HCT116 (cell line): ENCODE measurements around the gene SEC11A. TPM values are rescaled to one million over a fixed set of nuclear protein-coding genes. Genes with fewer than 3 reads are reported as not detected.

ENCODE experiments used
- ATAC-seq: fragments of 200-7000 bp; cut with Tn5 transposase; 2 replicates; pipeline ENCODE4 v1.9.1; 2020; ENCODE audit warnings: mild to moderate bottlenecking, moderate library complexity
- BruUV-seq: library from RNA; stranded (reverse); fragments of 400-500 nt; replicated peaks from 2 replicates; lab custom pipeline; 2021; lab: Mats Ljungman, UMichigan
- CTCF ChIA-PET: fragments of 300-600 bp; sonication (Branson Sonifier 250); formaldehyde crosslinking; loops from one replicate; lab custom pipeline; 2021; ENCODE audit warnings: antibody characterized with exemption; lab: Charles Lee
- POLR2A ChIA-PET: fragments of 300-600, 350-600 bp; sonication (Branson Sonifier 250); formaldehyde crosslinking; loops from one replicate; lab custom pipeline; 2021; ENCODE audit warnings: antibody characterized with exemption; lab: Charles Lee
- RAD21 ChIA-PET, 2 experiments: fragments of 300-600 bp; sonication (Branson Sonifier 250); formaldehyde crosslinking; loops; one replicate each; lab custom pipeline; 2023; ENCODE audit warnings: low total read pairs in 2 of 2; ENCODE audit not compliant: uncharacterized antibody in 2 of 2, unreplicated experiment in 2 of 2, low non-redundant PET in 1 of 2; lab: Charles Lee
- DNase-seq: peaks from one replicate; pipeline ENCODE4 v3.0.0-alpha.2; 2010; ENCODE audit warnings: low read depth, low spot score
- H2AFZ ChIP-seq: fragments of 200-600 bp; shearing (Covaris generic), sonication (generic); 2 replicates; pipeline ENCODE4 v1.6.1; 2017; ENCODE audit warnings: low read depth, mixed run types, mixed read lengths, antibody characterized with exemption, low read length; ENCODE audit not compliant: poor library complexity, severe bottlenecking
- H3K27ac ChIP-seq: 2 replicates; pipeline ENCODE4 v1.5.1; 2012; ENCODE audit warnings: low read depth, low read length
- H3K27me3 ChIP-seq: fragments of 200-600 bp; sonication (generic); 2 replicates; pipeline ENCODE4 v1.6.1; 2016; ENCODE audit warnings: mixed run types, low read length, mixed read lengths; ENCODE audit not compliant: insufficient read depth
- H3K36me3 ChIP-seq, 2 experiments: fragments of 200-500 bp in 1 of 2; fragments of 200-600 bp in 1 of 2; sonication (Bioruptor generic) in 1 of 2; sonication (generic) in 1 of 2; 2 replicates each; pipeline versions ENCODE4 v1.5.1 to v1.6.1; 2014 to 2016; ENCODE audit warnings: low read length in 2 of 2, inconsistent platforms in 1 of 2, mixed read lengths in 1 of 2, mixed run types in 1 of 2; ENCODE audit not compliant: insufficient read depth in 2 of 2, control insufficient read depth in 1 of 2
- H3K4me1 ChIP-seq, 2 experiments: fragments of 200-600 bp in 1 of 2; sonication (generic) in 1 of 2; 2 replicates each; pipeline versions ENCODE4 v1.5.1 to v1.6.1; 2012 to 2017; ENCODE audit warnings: low read length in 2 of 2, inconsistent platforms in 1 of 2, mild to moderate bottlenecking in 1 of 2, mixed read lengths in 1 of 2, mixed run types in 1 of 2, moderate library complexity in 1 of 2; ENCODE audit not compliant: insufficient read depth in 2 of 2, control insufficient read depth in 1 of 2
- H3K4me2 ChIP-seq: fragments of 200-600 bp; sonication (generic); 2 replicates; pipeline ENCODE4 v1.6.1; 2017; ENCODE audit warnings: mixed run types, low read length, mixed read lengths
- H3K4me3 ChIP-seq, 2 experiments: fragments of 200-600 bp in 1 of 2; sonication (generic) in 1 of 2; replicated peaks in 1 of 2; 2 replicates each; pipeline ENCODE4 v1.5.1; 2011 to 2016; ENCODE audit warnings: low read length in 2 of 2, control low read depth in 1 of 2, low read depth in 1 of 2, mild to moderate bottlenecking in 1 of 2, mixed read lengths in 1 of 2, mixed run types in 1 of 2
- H3K79me2 ChIP-seq: fragments of 200-600 bp; sonication (generic); 2 replicates; pipeline ENCODE4 v1.6.1; 2017; ENCODE audit warnings: mild to moderate bottlenecking, mixed run types, low read length, moderate library complexity, mixed read lengths; ENCODE audit not compliant: insufficient read depth
- H3K9ac ChIP-seq: fragments of 200-600 bp; sonication (generic); 2 replicates; pipeline ENCODE4 v1.6.1; 2016; ENCODE audit warnings: low read length, mixed read lengths
- H3K9me2 ChIP-seq: fragments of 200-600 bp; sonication (generic), shearing (Covaris generic); 2 replicates; pipeline ENCODE4 v1.6.1; 2017; ENCODE audit warnings: mixed run types, mild to moderate bottlenecking, moderate library complexity; ENCODE audit not compliant: insufficient read depth
- H3K9me3 ChIP-seq, 2 experiments: fragments of 200-500 bp in 1 of 2; fragments of 200-600 bp in 1 of 2; sonication (Bioruptor generic) in 1 of 2; sonication (generic) in 1 of 2; 2 replicates each; pipeline ENCODE4 v1.6.1; 2014 to 2017; ENCODE audit warnings: low read length in 2 of 2, mixed read lengths in 2 of 2, inconsistent platforms in 1 of 2, low read depth in 1 of 2, mild to moderate bottlenecking in 1 of 2, mixed run types in 1 of 2, moderate library complexity in 1 of 2; ENCODE audit not compliant: control insufficient read depth in 1 of 2, insufficient read depth in 1 of 2
- H4K20me1 ChIP-seq: fragments of 200-600 bp; sonication (generic), shearing (Covaris generic); 2 replicates; pipeline ENCODE4 v1.6.1; 2017; ENCODE audit warnings: mixed run types, mild to moderate bottlenecking, moderate library complexity; ENCODE audit not compliant: insufficient read depth
- CBX3 ChIP-seq: IDR thresholded peaks from 2 replicates; pipeline ENCODE4 v1.6.1; 2012; ENCODE audit warnings: low read depth
- CEBPB ChIP-seq: IDR thresholded peaks from 2 replicates; pipeline ENCODE4 v1.6.1; 2012; ENCODE audit warnings: low read depth
- CTCF ChIP-seq, 3 experiments: fragments of 200-600 bp in 1 of 3; sonication (generic) in 1 of 3; IDR thresholded peaks in 2 of 3; conservative IDR thresholded peaks in 1 of 3; 2 replicates each; pipeline ENCODE4 v1.5.1; 2012 to 2017; ENCODE audit warnings: low read depth in 2 of 3, low read length in 2 of 3, antibody characterized with exemption in 1 of 3, borderline replicate concordance in 1 of 3, control low read depth in 1 of 3, mild to moderate bottlenecking in 1 of 3, mixed read lengths in 1 of 3, mixed run types in 1 of 3, moderate library complexity in 1 of 3; ENCODE audit not compliant: insufficient read depth in 1 of 3
- EGR1 ChIP-seq: IDR thresholded peaks from 2 replicates; pipeline ENCODE4 v1.6.1; 2012; ENCODE audit warnings: low read depth
- EZH2phosphoT487 ChIP-seq: fragments of 200-600 bp; IDR thresholded peaks from 2 replicates; pipeline ENCODE4 v1.6.1; 2018; ENCODE audit warnings: antibody characterized with exemption, borderline replicate concordance
- FOSL1 ChIP-seq: IDR thresholded peaks from 2 replicates; pipeline ENCODE4 v1.6.1; 2012; ENCODE audit warnings: low read depth
- MAX ChIP-seq: IDR thresholded peaks from 2 replicates; pipeline ENCODE4 v1.6.1; 2012
- POLR2A ChIP-seq: IDR thresholded peaks from 2 replicates; pipeline ENCODE4 v1.7.0; 2011; ENCODE audit warnings: borderline replicate concordance; ENCODE audit not compliant: insufficient read depth, insufficient read length; ENCODE audit errors: extremely low read depth
- POLR2AphosphoS5 ChIP-seq: IDR thresholded peaks from 2 replicates; pipeline ENCODE4 v1.6.1; 2011; ENCODE audit warnings: mild to moderate bottlenecking, low read depth, low read length, moderate library complexity
- RAD21 ChIP-seq: IDR thresholded peaks from 2 replicates; pipeline ENCODE4 v1.6.1; 2012; ENCODE audit warnings: low read depth, mild to moderate bottlenecking
- REST ChIP-seq: IDR thresholded peaks from 2 replicates; pipeline ENCODE4 v1.6.1; 2012; ENCODE audit warnings: low read depth
- SIN3A ChIP-seq: IDR thresholded peaks from 2 replicates; pipeline ENCODE4 v1.6.1; 2012; ENCODE audit warnings: low read depth
- SP1 ChIP-seq: IDR thresholded peaks from 2 replicates; pipeline ENCODE4 v1.6.1; 2012; ENCODE audit warnings: low read depth
- TCF7L2 ChIP-seq: IDR thresholded peaks from 2 replicates; pipeline ENCODE4 v1.7.0; 2011; ENCODE audit warnings: borderline replicate concordance, inconsistent platforms; ENCODE audit not compliant: insufficient read depth, insufficient read length; ENCODE audit errors: extremely low read depth
- YY1 ChIP-seq: IDR thresholded peaks from 2 replicates; pipeline ENCODE4 v1.6.1; 2011; ENCODE audit warnings: low read length, low read depth, moderate library complexity, mild to moderate bottlenecking; ENCODE audit not compliant: insufficient replicate concordance; ENCODE audit errors: extremely low read depth
- ZBTB33 ChIP-seq: IDR thresholded peaks from 2 replicates; pipeline ENCODE4 v1.6.1; 2011; ENCODE audit warnings: mild to moderate bottlenecking, low read length, moderate library complexity; ENCODE audit not compliant: insufficient replicate concordance; ENCODE audit errors: extremely low read depth
- ZFX ChIP-seq: fragments of 450-650 bp; IDR thresholded peaks from 2 replicates; pipeline ENCODE4 v1.6.1; 2017
- ZNF274 ChIP-seq: fragments of 200-500 bp; sonication (Bioruptor generic); IDR thresholded peaks from 2 replicates; pipeline ENCODE4 v1.6.1; 2014; ENCODE audit warnings: mild to moderate bottlenecking, low read depth, low read length, inconsistent platforms
- intact Hi-C: fragments of 100-400 bp; cut with micrococcal nuclease; formaldehyde crosslinking; loops from 2 replicates; pipeline ENCODE4 v1.10.0; 2022
- total RNA-seq: library from RNA; stranded (reverse); gene quantifications from one replicate; pipeline ENCODE4 v1.2.1, GENCODE V29; 2021; ENCODE audit not compliant: unreplicated experiment

SEC11A gene
- total RNA-seq, 1 experiment from 2014 or later, result 175 TPM

- H2AFZ ChIP-seq, result peak within 1 kb of the TSS; percentile 24
- no TSS peak for BruUV-seq
- TF ChIP-seq YY1 (peak; percentile 87), TCF7L2 (no peak), ZFX (peak; percentile 75), RAD21 (no peak), POLR2A (peak; percentile 34), SP1 (no peak; the same call in 1 of the 2 replicates), ZNF274 (no peak), MAX (0 out of 2 replicates have a peak, but pooled peaks have one; percentile 11), CEBPB (no peak), CTCF (IDR thresholded peaks at IDR 0.05 in 2 of 3, conservative IDR thresholded peaks at IDR 0.05 in 1 of 3; ENCODE audit: borderline replicate concordance in 1 of 3, insufficient read depth in 1 of 3, low read depth in 2 of 3, low read length in 2 of 3) (0 out of 6 replicates have a peak, but pooled peaks of 1 of the 3 experiments have one; percentile 5), EZH2phosphoT487 (no peak), POLR2AphosphoS5 (peak; percentile 71), ZBTB33 (no peak), SIN3A (no peak), EGR1 (peak; percentile 65), FOSL1 (no peak), CBX3 (no peak), REST (no peak)
Measured at GRCh38 chr15:84748274-84749110, 32.6 kb upstream of the SEC11A start, which contains the start of gene ZNF592. TSS of gene ZNF592 (plus strand) at chr15:84748592. CDS start at chr15:84782676, 34,084 bp downstream.

More at GRCh38 chr15:84748274-84749110, 32.6 kb upstream of the SEC11A start, which contains the start of gene ZNF592:
- Histone ChIP-seq H3K9ac (peak within 1 kb of the TSS; percentile 89), H3K4me3 (peak within 1 kb of the TSS; percentile 98), H3K9me3 (no peaks in the 10 kb centered on the region), H3K27me3 (no peaks in the 10 kb centered on the region), H3K27ac (peak within 1 kb of the TSS; percentile 91), H4K20me1 (peaks cover 4% of the 10 kb centered on the region; the same call in 1 of the 2 replicates), H3K79me2 (peaks cover 47% of the 10 kb centered on the region), H3K9me2 (no peaks in the 10 kb centered on the region), H3K36me3 (no peaks in the 10 kb centered on the region), H3K4me2 (peak within 1 kb of the TSS; percentile 98), H3K4me1 (peaks cover 4 to 29% of the 10 kb centered on the region in 2 experiments; a peak in 3 of 4 replicates)
- ATAC-seq (peak; percentile 78), DNase-seq (no peak)
- ChIA-PET POLR2A (interaction anchor here (1.4 kb wide), 1 partner anchor 14 kb away, joined by 12 read pairs; no protein-coding TSS in a partner anchor), RAD21 (interaction anchor here in 1 of 2 experiments (1.0 kb wide), 1 partner anchor 33 kb away, joined by 3 read pairs; the partner anchor contains the start of gene SEC11A), CTCF (no interaction called here)
- intact Hi-C loops, result loop anchor here (1.0 kb wide), 2 partner anchors 32 to 94 kb away; partner anchors contain the start of genes SEC11A and WDR73
